Calu3 (cell line): ENCODE measurements around the gene C5orf15. TPM values are rescaled to one million over a fixed set of nuclear protein-coding genes. Genes with fewer than 3 reads are reported as not detected.
A peak's percentile ranks its signal among the peaks of the same experiment; 100 is the strongest.

Source experiments
- BruUV-seq: library from RNA; stranded (reverse); fragments of 400-500 nt; replicated peaks from 2 replicates; lab custom pipeline; 2021; lab: Mats Ljungman, UMichigan
- CTCF ChIA-PET: fragments of 300-600 bp; sonication (Branson Sonifier 250); formaldehyde crosslinking; loops from one replicate; lab custom pipeline; 2022; ENCODE audit warnings: antibody characterized with exemption; lab: Charles Lee
- DNase-seq: peaks from one replicate; pipeline ENCODE4 v3.0.0; 2022
- H3K27ac Mint-ChIP-seq: one replicate; pipeline ENCODE4 v1.8.0; 2022; ENCODE audit warnings: mixed read lengths; ENCODE audit not compliant: unreplicated experiment
- H3K27me3 Mint-ChIP-seq: one replicate; pipeline ENCODE4 v1.8.0; 2022; ENCODE audit warnings: mixed read lengths; ENCODE audit not compliant: unreplicated experiment
- H3K36me3 Mint-ChIP-seq: one replicate; pipeline ENCODE4 v1.8.0; 2022; ENCODE audit warnings: mild to moderate bottlenecking, moderate library complexity, mixed read lengths; ENCODE audit not compliant: insufficient read depth, unreplicated experiment
- H3K4me1 Mint-ChIP-seq: one replicate; pipeline ENCODE4 v1.8.0; 2022; ENCODE audit warnings: mild to moderate bottlenecking, low read depth, mixed read lengths; ENCODE audit not compliant: unreplicated experiment
- H3K4me3 Mint-ChIP-seq: one replicate; pipeline ENCODE4 v1.8.0; 2022; ENCODE audit warnings: mild to moderate bottlenecking, low read depth, moderate library complexity, mixed read lengths; ENCODE audit not compliant: unreplicated experiment
- H3K9me3 Mint-ChIP-seq: one replicate; pipeline ENCODE4 v1.8.0; 2022; ENCODE audit warnings: low read depth, mixed read lengths; ENCODE audit not compliant: unreplicated experiment
- intact Hi-C: fragments of 100-400 bp; cut with micrococcal nuclease; formaldehyde crosslinking; loops from one replicate; pipeline ENCODE4 v1.10.0; 2022; ENCODE audit not compliant: unreplicated experiment
- total RNA-seq: library from RNA; stranded (reverse); gene quantifications from 2 replicates; pipeline ENCODE4 v1.2.3, GENCODE V29; 2022
- TF ChIP-seq, protein P1 (sequence below): fragments of 200-600 bp; IDR thresholded peaks from one replicate; pipeline ENCODE4 v1.8.0; 2022; ENCODE audit warnings: antibody characterized with exemption; ENCODE audit not compliant: unreplicated experiment

Gene C5orf15
- total RNA-seq, 1 experiment from 2014 or later, result 104 TPM

DNA sequence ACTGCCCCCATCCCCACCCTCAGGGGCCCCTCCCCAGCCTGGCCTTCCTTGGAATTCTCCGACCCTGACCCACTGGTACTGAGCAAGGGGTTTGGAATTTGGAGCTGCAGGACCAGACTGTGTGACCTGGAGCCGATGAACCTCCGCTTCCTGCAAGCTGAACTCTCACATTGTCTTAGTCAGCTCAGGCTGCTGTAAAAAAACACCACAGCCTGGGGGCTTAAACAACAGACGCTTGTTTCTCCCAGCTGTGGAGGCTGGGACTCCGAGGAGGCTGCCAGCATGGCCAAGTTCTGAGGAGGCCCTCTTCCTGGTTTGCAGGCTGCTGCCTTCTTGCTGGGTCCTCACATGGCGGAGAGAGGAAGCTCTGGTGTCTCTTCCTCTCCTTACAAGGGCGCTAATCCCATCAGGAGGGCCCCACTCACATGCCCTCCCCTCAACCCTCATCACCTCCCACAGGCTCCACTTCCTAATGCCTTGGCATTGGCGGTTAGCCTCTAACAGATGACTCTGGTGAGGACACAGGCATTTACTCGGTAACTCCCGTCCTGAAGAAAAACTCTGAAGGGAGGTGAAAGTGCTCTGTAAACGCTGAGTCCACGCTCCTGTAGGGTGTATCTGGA lies 42.4 kb downstream of the C5orf15 start:
- TF ChIP-seq, protein P1, sequence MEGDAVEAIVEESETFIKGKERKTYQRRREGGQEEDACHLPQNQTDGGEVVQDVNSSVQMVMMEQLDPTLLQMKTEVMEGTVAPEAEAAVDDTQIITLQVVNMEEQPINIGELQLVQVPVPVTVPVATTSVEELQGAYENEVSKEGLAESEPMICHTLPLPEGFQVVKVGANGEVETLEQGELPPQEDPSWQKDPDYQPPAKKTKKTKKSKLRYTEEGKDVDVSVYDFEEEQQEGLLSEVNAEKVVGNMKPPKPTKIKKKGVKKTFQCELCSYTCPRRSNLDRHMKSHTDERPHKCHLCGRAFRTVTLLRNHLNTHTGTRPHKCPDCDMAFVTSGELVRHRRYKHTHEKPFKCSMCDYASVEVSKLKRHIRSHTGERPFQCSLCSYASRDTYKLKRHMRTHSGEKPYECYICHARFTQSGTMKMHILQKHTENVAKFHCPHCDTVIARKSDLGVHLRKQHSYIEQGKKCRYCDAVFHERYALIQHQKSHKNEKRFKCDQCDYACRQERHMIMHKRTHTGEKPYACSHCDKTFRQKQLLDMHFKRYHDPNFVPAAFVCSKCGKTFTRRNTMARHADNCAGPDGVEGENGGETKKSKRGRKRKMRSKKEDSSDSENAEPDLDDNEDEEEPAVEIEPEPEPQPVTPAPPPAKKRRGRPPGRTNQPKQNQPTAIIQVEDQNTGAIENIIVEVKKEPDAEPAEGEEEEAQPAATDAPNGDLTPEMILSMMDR, result no peak
- intact Hi-C loops, result no loop called here
- Mint-ChIP-seq H3K4me3 (no peak overlapping the region), H3K36me3 (no peaks in the 10 kb centered on the region), H3K27me3 (peaks cover 48% of the 10 kb centered on the region), H3K27ac (no peak overlapping the region), H3K4me1 (peaks cover 22% of the 10 kb centered on the region), H3K9me3 (no peaks in the 10 kb centered on the region)
- no TSS peak for BruUV-seq
- CTCF ChIA-PET, result interaction anchor here (0.6 kb wide), 1 partner anchor 13 kb away, joined by 3 read pairs; no protein-coding TSS in a partner anchor
- peak; percentile 26 for DNase-seq

DNA sequence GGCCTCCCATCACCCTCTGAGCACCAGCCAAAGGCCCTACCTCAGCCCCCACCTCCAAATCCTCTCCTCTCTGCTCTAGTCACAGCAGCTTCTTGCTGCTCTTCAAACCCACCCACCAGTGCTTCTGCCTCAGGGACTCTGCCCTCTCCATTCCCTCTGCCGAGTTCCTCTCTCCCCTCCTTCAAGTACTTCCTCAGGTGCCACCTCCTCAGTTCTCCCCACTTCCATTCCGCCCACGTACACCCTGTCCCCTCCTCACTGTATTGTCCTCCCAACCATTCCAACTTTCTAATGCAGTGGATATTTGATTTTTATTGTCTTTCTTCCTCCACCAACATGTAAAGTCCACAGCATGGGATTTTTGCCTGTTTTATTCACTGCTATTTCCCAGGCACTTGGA lies 43.2 kb downstream of the C5orf15 start:
- peaks cover 22% of the 10 kb centered on the region for H3K4me1 Mint-ChIP-seq
- no peaks in the 10 kb centered on the region for H3K9me3 Mint-ChIP-seq
- peaks cover 55% of the 10 kb centered on the region for H3K27me3 Mint-ChIP-seq
- BruUV-seq, result no TSS peak
- H3K4me3 Mint-ChIP-seq, result no peak overlapping the region
- intact Hi-C loops, result no loop called here
- CTCF ChIA-PET, result no interaction called here
- no peak overlapping the region for H3K27ac Mint-ChIP-seq
- TF ChIP-seq, protein P1, result no peak
- H3K36me3 Mint-ChIP-seq, result no peaks in the 10 kb centered on the region
- DNase-seq, result no peak

DNA sequence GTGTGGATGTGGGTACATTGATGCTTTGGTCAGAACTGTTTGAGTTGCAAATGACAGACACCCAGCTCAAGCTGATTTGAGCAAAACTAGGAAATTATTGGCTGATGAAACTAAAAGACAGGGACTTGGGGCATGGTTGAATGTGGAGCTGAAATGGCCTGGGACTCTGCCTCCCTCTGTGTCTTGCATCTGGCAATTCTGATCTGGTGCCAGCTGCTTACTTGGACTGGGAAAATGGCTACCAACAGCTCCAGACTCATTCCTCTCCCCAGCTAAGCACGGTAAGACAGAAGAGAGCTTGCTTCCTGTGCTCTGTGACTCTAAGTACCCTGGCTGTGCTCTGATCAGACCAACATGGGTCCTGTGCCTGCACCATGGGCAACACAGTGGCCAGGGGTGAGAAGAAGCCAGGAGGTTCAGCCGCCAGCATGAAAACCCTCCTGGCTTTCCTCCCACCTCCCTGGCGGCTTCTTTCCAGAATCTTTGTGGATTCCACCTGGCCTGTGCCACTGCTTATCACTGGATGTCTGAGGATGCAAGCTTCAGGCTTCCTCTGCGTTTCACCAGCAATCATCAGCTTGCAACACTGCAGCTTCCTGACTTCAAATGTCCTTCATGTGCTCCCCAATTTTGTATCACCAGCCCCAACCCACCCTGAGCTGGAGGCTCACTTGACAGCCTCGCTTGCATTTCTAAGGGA lies 44.1 kb downstream of the C5orf15 start:
- no TSS peak for BruUV-seq
- CTCF ChIA-PET, result no interaction called here
- Mint-ChIP-seq H3K4me1 (peaks cover 22% of the 10 kb centered on the region), H3K9me3 (no peaks in the 10 kb centered on the region), H3K27ac (no peak overlapping the region), H3K4me3 (no peak overlapping the region), H3K27me3 (peaks cover 62% of the 10 kb centered on the region), H3K36me3 (no peaks in the 10 kb centered on the region)
- TF ChIP-seq, protein P1, result no peak
- intact Hi-C loops, result no loop called here
- no peak for DNase-seq

- H3K27me3 Mint-ChIP-seq, result peaks cover 85% of the 10 kb centered on the region
- no peak overlapping the region for H3K4me3 Mint-ChIP-seq
- TF ChIP-seq, protein P1, result no peak
- no peak overlapping the region for H3K27ac Mint-ChIP-seq
- DNase-seq, result no peak
- no peaks in the 10 kb centered on the region for H3K9me3 Mint-ChIP-seq
- no peaks in the 10 kb centered on the region for H3K36me3 Mint-ChIP-seq
- CTCF ChIA-PET, result interaction anchor here (0.6 kb wide), 1 partner anchor 59 kb away, joined by 3 read pairs; no protein-coding TSS in a partner anchor
- peaks cover 19% of the 10 kb centered on the region for H3K4me1 Mint-ChIP-seq
- intact Hi-C loops, result no loop called here
- BruUV-seq, result no TSS peak
Observed at GRCh38 chr5:133921979-133922378, 46.4 kb downstream of the C5orf15 start.
